Astrocyte (in vitro differentiated cells and primary cell): ENCODE results near the gene POU3F2. TPM values are rescaled to one million over a fixed set of nuclear protein-coding genes. Genes with fewer than 3 reads are reported as not detected.

Experiments
- DNase-seq: peaks from one replicate; pipeline ENCODE4 v3.0.0-alpha.2; 2010; ENCODE audit warnings: low read depth
- FAIRE-seq: peaks from 2 replicates; lab custom pipeline; 2011; peaks lifted over from hg19 to GRCh38; lab: Jason Lieb, UNC
- H2AFZ ChIP-seq: 2 replicates; pipeline ENCODE4 v1.6.0; 2012; ENCODE audit warnings: low read depth, low read length, inconsistent platforms
- H3K27ac ChIP-seq: 2 replicates; pipeline ENCODE4 v1.5.1; 2011; ENCODE audit warnings: low read depth, low read length, inconsistent platforms
- H3K27me3 ChIP-seq: 2 replicates; pipeline ENCODE4 v1.6.0; 2011; ENCODE audit warnings: low read length, inconsistent platforms; ENCODE audit not compliant: insufficient read depth
- H3K36me3 ChIP-seq: 2 replicates; pipeline ENCODE4 v1.5.1; 2011; ENCODE audit warnings: low read length, inconsistent platforms; ENCODE audit not compliant: insufficient read depth
- H3K4me1 ChIP-seq: 2 replicates; pipeline ENCODE4 v1.5.1; 2011; ENCODE audit warnings: low read length, inconsistent platforms; ENCODE audit not compliant: insufficient read depth
- H3K4me2 ChIP-seq: 2 replicates; pipeline ENCODE4 v1.6.0; 2012; ENCODE audit warnings: low read length, inconsistent platforms
- H3K4me3 ChIP-seq: 2 replicates; pipeline ENCODE4 v1.5.1; 2011; ENCODE audit warnings: low read depth, mild to moderate bottlenecking, low read length, inconsistent platforms; ENCODE audit not compliant: insufficient read depth
- H3K79me2 ChIP-seq: 2 replicates; pipeline ENCODE4 v1.6.0; 2012; ENCODE audit warnings: mild to moderate bottlenecking, low read length, inconsistent platforms; ENCODE audit not compliant: insufficient read depth
- H3K9ac ChIP-seq: 2 replicates; pipeline ENCODE4 v1.6.0; 2012; ENCODE audit warnings: mild to moderate bottlenecking, low read length, inconsistent platforms
- H3K9me3 ChIP-seq: 2 replicates; pipeline ENCODE4 v1.5.1; 2012; ENCODE audit warnings: low read depth, mild to moderate bottlenecking, low read length, inconsistent platforms; ENCODE audit not compliant: insufficient read depth
- H4K20me1 ChIP-seq: 2 replicates; pipeline ENCODE4 v1.6.0; 2012; ENCODE audit warnings: low read length, inconsistent platforms; ENCODE audit not compliant: insufficient read depth
- H3K27ac Mint-ChIP-seq: one replicate; pipeline ENCODE4 v1.8.0; 2021; ENCODE audit warnings: mild to moderate bottlenecking, mixed read lengths; ENCODE audit not compliant: unreplicated experiment
- H3K27me3 Mint-ChIP-seq: one replicate; pipeline ENCODE4 v1.8.0; 2021; ENCODE audit warnings: low read depth, mixed read lengths; ENCODE audit not compliant: unreplicated experiment
- H3K36me3 Mint-ChIP-seq: one replicate; pipeline ENCODE4 v1.8.0; 2021; ENCODE audit warnings: low read depth, mixed read lengths; ENCODE audit not compliant: unreplicated experiment
- H3K4me1 Mint-ChIP-seq: one replicate; pipeline ENCODE4 v1.8.0; 2021; ENCODE audit warnings: low read depth, mixed read lengths; ENCODE audit not compliant: unreplicated experiment
- H3K4me3 Mint-ChIP-seq: one replicate; pipeline ENCODE4 v1.8.0; 2021; ENCODE audit warnings: mild to moderate bottlenecking, moderate library complexity, mixed read lengths; ENCODE audit not compliant: unreplicated experiment
- H3K9me3 Mint-ChIP-seq: one replicate; pipeline ENCODE4 v1.8.0; 2021; ENCODE audit warnings: mild to moderate bottlenecking, mixed read lengths; ENCODE audit not compliant: unreplicated experiment
- CTCF ChIP-seq: IDR thresholded peaks from 2 replicates; pipeline ENCODE4 v1.5.1; 2011; ENCODE audit warnings: low read depth, mild to moderate bottlenecking, inconsistent platforms, low read length, moderate library complexity; ENCODE audit not compliant: insufficient read depth
- EZH2 ChIP-seq: IDR thresholded peaks from 2 replicates; pipeline ENCODE4 v1.6.1; 2012; ENCODE audit warnings: mild to moderate bottlenecking, low read length, inconsistent platforms; ENCODE audit not compliant: insufficient read depth
- total RNA-seq: library from RNA; stranded (reverse); gene quantifications from 2 replicates; pipeline ENCODE4 v1.2.1, GENCODE V29; 2021

POU3F2 gene
- total RNA-seq, 1 donor from 2014 or later = 2.1 TPM

GRCh38 chr6:98831057-98831958 lies 3.1 kb upstream of the POU3F2 start:
- TF ChIP-seq EZH2 (peak; percentile 93), CTCF (no peak)
- H3K27me3 ChIP-seq = peaks cover 70% of the 10 kb centered on the region
- H3K27ac Mint-ChIP-seq = no peak overlapping the region
- DNase-seq (no peak), FAIRE-seq (no peak)
- H3K27me3 Mint-ChIP-seq = peaks cover 48% of the 10 kb centered on the region
- H3K9me3 Mint-ChIP-seq = peaks cover 6% of the 10 kb centered on the region
- no peak overlapping the region for H3K9ac ChIP-seq
- H3K36me3 Mint-ChIP-seq = no peaks in the 10 kb centered on the region
- peaks cover 8% of the 10 kb centered on the region for H3K4me1 Mint-ChIP-seq
- H3K36me3 ChIP-seq = no peaks in the 10 kb centered on the region
- peak overlapping the region; percentile 85 for H3K4me2 ChIP-seq
- peak overlapping the region; percentile 35 for H3K4me3 ChIP-seq
- H2AFZ ChIP-seq = peak overlapping the region; percentile 62
- peaks cover 12% of the 10 kb centered on the region for H3K79me2 ChIP-seq
- H4K20me1 ChIP-seq = peaks cover 1% of the 10 kb centered on the region
- H3K4me1 ChIP-seq = peaks cover 35% of the 10 kb centered on the region
- no peak overlapping the region for H3K27ac ChIP-seq
- H3K4me3 Mint-ChIP-seq = peak overlapping the region; percentile 76
- no peaks in the 10 kb centered on the region for H3K9me3 ChIP-seq

- Histone ChIP-seq H3K4me1 (peaks cover 35% of the 10 kb centered on the region), H3K36me3 (no peaks in the 10 kb centered on the region), H3K27me3 (peaks cover 70% of the 10 kb centered on the region), H3K9me3 (no peaks in the 10 kb centered on the region), H3K27ac (peak overlapping the region; percentile 70), H3K9ac (peak overlapping the region; percentile 72), H4K20me1 (peaks cover 7% of the 10 kb centered on the region), H3K4me3 (peak overlapping the region; percentile 64), H2AFZ (peak overlapping the region; percentile 88), H3K4me2 (peak overlapping the region; percentile 85), H3K79me2 (peaks cover 19% of the 10 kb centered on the region)
- TF ChIP-seq CTCF (no peak), EZH2 (no peak)
- H3K9me3 Mint-ChIP-seq = peaks cover 6% of the 10 kb centered on the region
- no peaks in the 10 kb centered on the region for H3K36me3 Mint-ChIP-seq
- H3K27ac Mint-ChIP-seq = no peak overlapping the region
- FAIRE-seq = no peak
- H3K27me3 Mint-ChIP-seq = peaks cover 46% of the 10 kb centered on the region
- DNase-seq = no peak
- H3K4me3 Mint-ChIP-seq = peak overlapping the region; percentile 62
- H3K4me1 Mint-ChIP-seq = peaks cover 8% of the 10 kb centered on the region
These were observed 2.5 kb upstream of the POU3F2 start for GRCh38 chr6:98831959-98832283.
